NT2/D1 (cell line): ENCODE results near the gene RPP40.
"Not testable (repeated sequence)": the region's sequence is repeated elsewhere in the genome, so short reads cannot be mapped to it uniquely, and the experiment has no call there.

Experiments
- DNase-seq: peaks from one replicate; pipeline ENCODE4 v3.0.0-alpha.2; 2011; ENCODE audit warnings: low read depth, low spot score
- H3K27me3 ChIP-seq: 2 replicates; pipeline ENCODE4 v1.6.0; 2011; ENCODE audit warnings: mild to moderate bottlenecking; ENCODE audit not compliant: insufficient read length, insufficient read depth
- H3K36me3 ChIP-seq: 2 replicates; pipeline ENCODE4 v1.6.1; 2011; ENCODE audit warnings: mild to moderate bottlenecking, low read length, mixed read lengths; ENCODE audit not compliant: insufficient read depth, insufficient read length
- H3K4me1 ChIP-seq: 2 replicates; pipeline ENCODE4 v1.5.1; 2011; ENCODE audit not compliant: insufficient read depth, insufficient read length
- H3K4me3 ChIP-seq: 2 replicates; pipeline ENCODE4 v1.5.1; 2011; ENCODE audit warnings: low read depth; ENCODE audit not compliant: insufficient read length
- H3K9ac ChIP-seq: 2 replicates; pipeline ENCODE4 v1.6.0; 2011; ENCODE audit warnings: low read depth; ENCODE audit not compliant: insufficient read length
- H3K9me3 ChIP-seq: 2 replicates; pipeline ENCODE4 v1.5.1; 2011; ENCODE audit warnings: mild to moderate bottlenecking, low read length; ENCODE audit not compliant: insufficient read depth
- SUZ12 ChIP-seq: IDR thresholded peaks from 2 replicates; pipeline ENCODE4 v1.6.1; 2011; ENCODE audit not compliant: insufficient read length, insufficient read depth; ENCODE audit errors: extremely low read depth
- YY1 ChIP-seq: IDR thresholded peaks from 2 replicates; pipeline ENCODE4 v1.6.1; 2011; ENCODE audit not compliant: insufficient read length, insufficient read depth
- ZNF274 ChIP-seq: IDR thresholded peaks from 2 replicates; pipeline ENCODE4 v1.6.1; 2011; ENCODE audit warnings: mild to moderate bottlenecking, low read depth, low read length

RPP40 gene

GRCh38 chr6:5042436-5042835, 38.6 kb upstream of the RPP40 start:
- TF ChIP-seq ZNF274 (no peak), SUZ12 (no peak), YY1 (no peak)
- no peak for DNase-seq
- peaks cover 3% of the 10 kb centered on the region for H3K4me1 ChIP-seq
- no peaks in the 10 kb centered on the region; the same call in none of the 2 replicates for H3K9me3 ChIP-seq
- no peaks in the 10 kb centered on the region for H3K27me3 ChIP-seq
- no peak overlapping the region for H3K4me3 ChIP-seq
- H3K9ac ChIP-seq: no peak overlapping the region
- H3K36me3 ChIP-seq: no peaks in the 10 kb centered on the region

- Histone ChIP-seq H3K9ac (no peak overlapping the region), H3K9me3 (no peaks in the 10 kb centered on the region; the same call in none of the 2 replicates), H3K27me3 (no peaks in the 10 kb centered on the region), H3K4me3 (no peak overlapping the region), H3K36me3 (no peaks in the 10 kb centered on the region), H3K4me1 (peaks cover 3% of the 10 kb centered on the region)
- TF ChIP-seq ZNF274 (no peak), YY1 (no peak), SUZ12 (no peak)
- DNase-seq: no peak
Measured at GRCh38 chr6:5041955-5042354, 38.1 kb upstream of the RPP40 start.

GRCh38 chr6:5036269-5036668, 32.4 kb upstream of the RPP40 start:
- no peaks in the 10 kb centered on the region for H3K27me3 ChIP-seq
- DNase-seq: peak; percentile 57
- peaks cover 2% of the 10 kb centered on the region for H3K4me1 ChIP-seq
- H3K4me3 ChIP-seq: no peak overlapping the region
- TF ChIP-seq YY1: no peak
- TF ChIP-seq ZNF274: no peak
- TF ChIP-seq SUZ12: no peak
- H3K9ac ChIP-seq: no peak overlapping the region
- no peaks in the 10 kb centered on the region; the same call in none of the 2 replicates for H3K9me3 ChIP-seq
- no peaks in the 10 kb centered on the region for H3K36me3 ChIP-seq

GRCh38 chr6:5034736-5035135, 30.9 kb upstream of the RPP40 start:
- Histone ChIP-seq H3K9me3 (no peaks in the 10 kb centered on the region; the same call in none of the 2 replicates), H3K9ac (no peak overlapping the region), H3K36me3 (no peaks in the 10 kb centered on the region), H3K4me3 (no peak overlapping the region), H3K4me1 (peaks cover 2% of the 10 kb centered on the region), H3K27me3 (no peaks in the 10 kb centered on the region)
- TF ChIP-seq SUZ12 (no peak), ZNF274 (no peak), YY1 (no peak)
- DNase-seq: no peak

GRCh38 chr6:5034328-5034727, 30.5 kb upstream of the RPP40 start:
- no peak for DNase-seq
- H3K9me3 ChIP-seq: no peaks in the 10 kb centered on the region; the same call in none of the 2 replicates
- no peak overlapping the region for H3K4me3 ChIP-seq
- no peaks in the 10 kb centered on the region for H3K27me3 ChIP-seq
- no peak overlapping the region for H3K9ac ChIP-seq
- TF ChIP-seq ZNF274: no peak
- no peak for TF ChIP-seq SUZ12
- TF ChIP-seq YY1: no peak
- H3K36me3 ChIP-seq: no peaks in the 10 kb centered on the region
- H3K4me1 ChIP-seq: peaks cover 2% of the 10 kb centered on the region

GRCh38 chr6:5033214-5033904, 29.5 kb upstream of the RPP40 start:
- H3K4me1 ChIP-seq, H3K4me3 ChIP-seq, H3K9me3 ChIP-seq, DNase-seq, H3K36me3 ChIP-seq, H3K9ac ChIP-seq, H3K27me3 ChIP-seq: not testable (repeated sequence)

- not testable (repeated sequence) for H3K36me3 ChIP-seq, H3K4me3 ChIP-seq, DNase-seq, H3K27me3 ChIP-seq, H3K9ac ChIP-seq, H3K9me3 ChIP-seq, H3K4me1 ChIP-seq
Measured at GRCh38 chr6:5032706-5033105, 28.9 kb upstream of the RPP40 start.

- Histone ChIP-seq H3K4me1 (peaks cover 2% of the 10 kb centered on the region), H3K4me3 (no peak overlapping the region), H3K27me3 (no peaks in the 10 kb centered on the region)
Measured at GRCh38 chr6:5031150-5031549, 27.3 kb upstream of the RPP40 start.

More at GRCh38 chr6:5031150-5031549, 27.3 kb upstream of the RPP40 start:
- DNase-seq: no peak
- H3K9ac ChIP-seq: no peak overlapping the region
- TF ChIP-seq ZNF274: no peak
- no peak for TF ChIP-seq YY1
- no peak for TF ChIP-seq SUZ12
- H3K9me3 ChIP-seq: no peaks in the 10 kb centered on the region
- H3K36me3 ChIP-seq: no peaks in the 10 kb centered on the region
